SU-DHL-6 (cell line): ENCODE data around the gene MAP2K5.

Source experiments
- H2AFZ ChIP-seq: fragments of 200-600 bp; sonication (generic); 2 replicates; pipeline ENCODE4 v1.6.1; 2014; ENCODE audit warnings: low read depth, mild to moderate bottlenecking, moderate library complexity, mixed read lengths, antibody characterized with exemption, low read length; ENCODE audit not compliant: severe bottlenecking
- H3F3A ChIP-seq: fragments of 200-600 bp; shearing (Covaris generic); 2 replicates; pipeline ENCODE4 v1.6.0; 2016; ENCODE audit warnings: antibody characterized with exemption, mild to moderate bottlenecking; ENCODE audit not compliant: insufficient read depth
- H3K27ac ChIP-seq: fragments of 200-600 bp; sonication (generic); 2 replicates; pipeline ENCODE4 v1.5.1; 2016; ENCODE audit warnings: low read depth, mild to moderate bottlenecking, low read length, moderate library complexity, mixed read lengths
- H3K27me3 ChIP-seq: fragments of 200-600 bp; sonication (generic), shearing (Covaris generic); 2 replicates; pipeline ENCODE4 v1.6.0; 2014; ENCODE audit warnings: mild to moderate bottlenecking, low read length
- H3K36me3 ChIP-seq: fragments of 200-600 bp; sonication (generic); 2 replicates; pipeline ENCODE4 v1.6.1; 2014; ENCODE audit warnings: mild to moderate bottlenecking, low read length, mixed read lengths
- H3K4me2 ChIP-seq: fragments of 300-600, 200-600 bp; shearing (Covaris generic), sonication (generic); 2 replicates; pipeline ENCODE4 v1.6.0; 2014; ENCODE audit warnings: low read length, low read depth, mild to moderate bottlenecking; ENCODE audit not compliant: poor library complexity, severe bottlenecking
- H3K4me3 ChIP-seq: fragments of 200-600 bp; sonication (generic); 2 replicates; pipeline ENCODE4 v1.5.1; 2014; ENCODE audit warnings: antibody characterized with exemption, low read length, mild to moderate bottlenecking, mixed read lengths; ENCODE audit not compliant: insufficient read depth, poor library complexity, severe bottlenecking
- H3K79me2 ChIP-seq: fragments of 200-600 bp; sonication (generic); 2 replicates; pipeline ENCODE4 v1.6.1; 2014; ENCODE audit warnings: mild to moderate bottlenecking, low read length, moderate library complexity; ENCODE audit not compliant: insufficient read depth
- H3K9ac ChIP-seq: fragments of 200-600 bp; sonication (generic); 2 replicates; pipeline ENCODE4 v1.7.0; 2014; ENCODE audit warnings: mild to moderate bottlenecking, low read length
- H3K9me2 ChIP-seq: fragments of 200-600 bp; sonication (generic); replicated peaks from 2 replicates; pipeline ENCODE4 v1.6.1; 2014; ENCODE audit warnings: low read length; ENCODE audit not compliant: insufficient read depth
- H3K9me3 ChIP-seq: fragments of 200-600 bp; sonication (generic); 2 replicates; pipeline ENCODE4 v1.6.1; 2014; ENCODE audit warnings: low read length, mixed read lengths; ENCODE audit not compliant: insufficient read depth
- H4K20me1 ChIP-seq: fragments of 200-600 bp; sonication (generic); 2 replicates; pipeline ENCODE4 v1.6.1; 2014; ENCODE audit warnings: low read depth, mild to moderate bottlenecking, antibody characterized with exemption, low read length, moderate library complexity, mixed read lengths
- CTCF ChIP-seq: fragments of 200-600 bp; sonication (generic); IDR thresholded peaks from one replicate; pipeline ENCODE4 v1.5.1; 2017; ENCODE audit warnings: antibody characterized with exemption, mild to moderate bottlenecking, low read length, moderate library complexity; ENCODE audit not compliant: insufficient read depth, poor library complexity, severe bottlenecking
- EZH2phosphoT487 ChIP-seq: fragments of 200-600 bp; sonication (generic), shearing (Covaris generic); conservative IDR thresholded peaks from 2 replicates; pipeline ENCODE4 v1.6.1; 2018; ENCODE audit warnings: mild to moderate bottlenecking, antibody characterized with exemption, low read length, moderate library complexity, mixed read lengths

Gene MAP2K5

GRCh38 chr15:67701669-67702068 lies 159.2 kb downstream of the MAP2K5 start:
- no peaks in the 10 kb centered on the region for H3K36me3 ChIP-seq
- H4K20me1 ChIP-seq, result no peaks in the 10 kb centered on the region
- TF ChIP-seq EZH2phosphoT487 (no peak), CTCF (no peak)
- H3F3A ChIP-seq, result no peaks in the 10 kb centered on the region
- no peaks in the 10 kb centered on the region for H3K27me3 ChIP-seq
- H3K4me3 ChIP-seq, result no peak overlapping the region
- H3K9me2 ChIP-seq, result no peaks in the 10 kb centered on the region
- H3K9me3 ChIP-seq, result no peaks in the 10 kb centered on the region
- H3K27ac ChIP-seq, result no peak overlapping the region
- no peaks in the 10 kb centered on the region for H3K79me2 ChIP-seq
- no peak overlapping the region for H3K4me2 ChIP-seq
- no peak overlapping the region for H2AFZ ChIP-seq
- H3K9ac ChIP-seq, result no peak overlapping the region

- H2AFZ ChIP-seq, result no peak overlapping the region
- H4K20me1 ChIP-seq, result no peaks in the 10 kb centered on the region
- H3K9ac ChIP-seq, result no peak overlapping the region
- H3K4me3 ChIP-seq, result no peak overlapping the region
- no peaks in the 10 kb centered on the region for H3K27me3 ChIP-seq
- no peaks in the 10 kb centered on the region for H3K9me2 ChIP-seq
- H3K9me3 ChIP-seq, result no peaks in the 10 kb centered on the region
- no peak overlapping the region for H3K4me2 ChIP-seq
- no peaks in the 10 kb centered on the region for H3K36me3 ChIP-seq
- no peak overlapping the region for H3K27ac ChIP-seq
- no peaks in the 10 kb centered on the region for H3K79me2 ChIP-seq
- no peaks in the 10 kb centered on the region for H3F3A ChIP-seq
- TF ChIP-seq EZH2phosphoT487, result no peak
- no peak for TF ChIP-seq CTCF
Measured at GRCh38 chr15:67707520-67708283, 165.2 kb downstream of the MAP2K5 start.

- no peaks in the 10 kb centered on the region for H3K9me2 ChIP-seq
- no peaks in the 10 kb centered on the region for H3K79me2 ChIP-seq
- TF ChIP-seq EZH2phosphoT487 (no peak), CTCF (no peak)
- no peak overlapping the region for H3K4me2 ChIP-seq
- H2AFZ ChIP-seq, result no peak overlapping the region
- H4K20me1 ChIP-seq, result no peaks in the 10 kb centered on the region
- no peaks in the 10 kb centered on the region for H3K9me3 ChIP-seq
- H3F3A ChIP-seq, result no peaks in the 10 kb centered on the region
- no peaks in the 10 kb centered on the region for H3K36me3 ChIP-seq
- H3K9ac ChIP-seq, result no peak overlapping the region
- H3K27me3 ChIP-seq, result no peaks in the 10 kb centered on the region
- H3K27ac ChIP-seq, result no peak overlapping the region
- H3K4me3 ChIP-seq, result no peak overlapping the region
Measured at GRCh38 chr15:67708500-67708899, 166.0 kb downstream of the MAP2K5 start.
